ENCODE measurements around the gene ZNF180.
"Not testable (repeated sequence)": the region's sequence is repeated elsewhere in the genome, so short reads cannot be mapped to it uniquely, and the experiment has no call there.

GRCh38 chr19:44535361-44535760 lies 35.0 kb upstream of the ZNF180 start:
- TF ChIP-seq CTCF (conservative IDR thresholded peaks at IDR 0.05; ENCODE audit: low read depth, low read length); EZH2 (IDR thresholded peaks at IDR 0.05; ENCODE audit: borderline replicate concordance, low read depth, low read length, poor library complexity, severe bottlenecking): not testable (repeated sequence)
